CD4-positive, alpha-beta T cell (primary cell): ENCODE measurements around the gene DCLRE1B. TPM values are rescaled to one million over a fixed set of nuclear protein-coding genes. Genes with fewer than 3 reads are reported as not detected.

Experiments
- ATAC-seq: fragments of 200-7000 bp; cut with Tn5 transposase; one replicate; pipeline ENCODE4 v1.10.0; 2022; ENCODE audit warnings: mild to moderate bottlenecking; ENCODE audit not compliant: poor library complexity
- CTCF ChIA-PET: fragments of 350-600 bp; sonication (Branson Sonifier 250); formaldehyde crosslinking; loops from one replicate; lab custom pipeline; 2021; ENCODE audit warnings: antibody characterized with exemption, inconsistent platforms; lab: Charles Lee
- POLR2A ChIA-PET: fragments of 350-600 bp; sonication (Branson Sonifier 250); formaldehyde crosslinking; loops from one replicate; lab custom pipeline; 2021; ENCODE audit warnings: antibody characterized with exemption, inconsistent platforms; lab: Charles Lee
- DNase-seq, 14 experiments: peaks; one replicate each; pipeline ENCODE4 v3.0.0-alpha.2; 2013 to 2020; ENCODE audit warnings: mixed read lengths in 2 of 14
- H3K27ac ChIP-seq, 2 donors: one replicate each; pipeline versions ENCODE4 v1.5.1 to v1.7.0; 2013; ENCODE audit warnings: low read length in 2 of 2, low read depth in 1 of 2, mild to moderate bottlenecking in 1 of 2
- H3K27me3 ChIP-seq, 2 experiments: 1 replicate in 1 of 2; 2 replicates in 1 of 2; pipeline versions ENCODE4 v1.6.1 to v1.7.0; 2013; ENCODE audit warnings: low read length in 2 of 2, control low read depth in 1 of 2, mild to moderate bottlenecking in 1 of 2, moderate library complexity in 1 of 2; ENCODE audit not compliant: insufficient read depth in 2 of 2, control insufficient read depth in 1 of 2
- H3K36me3 ChIP-seq: one replicate; pipeline ENCODE4 v1.6.1; 2013; ENCODE audit warnings: low read length, control low read depth; ENCODE audit not compliant: insufficient read depth
- H3K4me1 ChIP-seq: one replicate; pipeline ENCODE4 v1.6.1; 2013; ENCODE audit warnings: low read length, control low read depth; ENCODE audit not compliant: insufficient read depth
- H3K4me3 ChIP-seq: one replicate; pipeline ENCODE4 v1.5.1; 2013; ENCODE audit warnings: mild to moderate bottlenecking, low read length, moderate library complexity
- H3K9me3 ChIP-seq, 2 experiments: 1 replicate in 1 of 2; 2 replicates in 1 of 2; pipeline versions ENCODE4 v1.6.1 to v1.7.0; 2013; ENCODE audit warnings: low read length in 2 of 2, mild to moderate bottlenecking in 2 of 2, control low read depth in 1 of 2, moderate library complexity in 1 of 2; ENCODE audit not compliant: control insufficient read depth in 1 of 2, insufficient read depth in 1 of 2
- H3K27ac Mint-ChIP-seq: one replicate; pipeline ENCODE4 v1.8.0; 2020; ENCODE audit warnings: mixed read lengths
- H3K27me3 Mint-ChIP-seq: one replicate; pipeline ENCODE4 v1.8.0; 2021; ENCODE audit warnings: mixed read lengths
- H3K36me3 Mint-ChIP-seq: one replicate; pipeline ENCODE4 v1.8.0; 2021; ENCODE audit warnings: low read depth, mixed read lengths
- H3K4me1 Mint-ChIP-seq: one replicate; pipeline ENCODE4 v1.8.0; 2021; ENCODE audit warnings: low read depth, mixed read lengths
- H3K4me3 Mint-ChIP-seq: one replicate; pipeline ENCODE4 v1.8.0; 2020; ENCODE audit warnings: mild to moderate bottlenecking, mixed read lengths
- H3K9me3 Mint-ChIP-seq: one replicate; pipeline ENCODE4 v1.8.0; 2020; ENCODE audit warnings: mixed read lengths
- intact Hi-C, 2 experiments: fragments of 100-400 bp; cut with DNase I in 1 of 2; cut with micrococcal nuclease in 1 of 2; formaldehyde crosslinking; loops; one replicate each; pipeline versions ENCODE4 v1.15.1 to v1.9.0; 2023 to 2025; cut with DNase I, micrococcal nuclease
- total RNA-seq, 174 experiments: library from RNA in 2 of 174; stranded (reverse) in 2 of 174; gene quantifications; one replicate each; pipeline ENCODE4 v1.2.3 and lab custom pipeline; 2021 to 2026
- TF ChIP-seq, protein P1 (sequence below): fragments of 200-600 bp; IDR thresholded peaks from one replicate; pipeline ENCODE4 v1.8.0; 2022; ENCODE audit warnings: antibody characterized with exemption, mild to moderate bottlenecking

The DCLRE1B gene
- total RNA-seq, 2 experiments from 2014 or later: 6.4 to 6.8 TPM

DNA sequence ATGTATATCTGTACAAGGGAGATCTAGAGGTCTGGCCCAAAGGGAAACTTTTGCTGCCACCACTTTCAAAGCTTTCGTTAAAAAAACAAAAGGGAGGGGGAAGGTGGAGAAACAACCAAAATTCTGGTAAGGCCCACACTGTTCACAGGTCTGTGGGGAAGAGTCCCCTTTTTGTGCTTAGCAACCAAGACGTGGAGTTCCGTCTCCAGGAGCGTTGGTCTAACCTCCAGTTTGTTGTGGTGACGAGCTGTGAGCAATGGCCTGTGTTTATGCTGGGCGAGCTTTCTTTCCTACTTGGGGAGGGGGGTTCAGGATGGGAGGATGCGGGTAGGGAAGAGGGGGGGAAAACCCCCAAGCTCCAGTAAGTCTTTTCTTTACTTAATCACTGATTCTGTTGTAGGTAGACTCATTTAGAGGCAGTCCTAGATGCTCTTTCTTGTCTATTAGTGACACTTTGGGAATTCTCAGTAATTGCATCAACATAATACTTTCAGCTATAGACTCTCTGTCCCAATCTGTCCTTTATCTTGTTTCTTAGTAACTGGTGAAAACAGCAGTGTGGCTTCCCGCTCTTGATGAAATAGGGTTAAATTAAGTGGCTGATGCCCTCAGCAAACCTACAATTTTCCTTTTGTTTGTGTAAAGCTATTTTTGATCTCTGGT, 25.5 kb downstream of the DCLRE1B start:
- Histone ChIP-seq H3K36me3 (no peaks in the 10 kb centered on the region), H3K4me3 (peak overlapping the region; percentile 96), H3K27me3 (no peaks in the 10 kb centered on the region), H3K4me1 (peaks cover 41% of the 10 kb centered on the region), H3K9me3 (no peaks in the 10 kb centered on the region), H3K27ac (peak overlapping the region; percentile 98)
- CTCF ChIA-PET: interaction anchor here (0.7 to 5.7 kb wide), 13 partner anchors 10 to 352 kb away, joined by 3 to 60 read pairs (median 7); partner anchors contain the start of genes AP4B1, DCLRE1B and RSBN1
- TF ChIP-seq, protein P1, sequence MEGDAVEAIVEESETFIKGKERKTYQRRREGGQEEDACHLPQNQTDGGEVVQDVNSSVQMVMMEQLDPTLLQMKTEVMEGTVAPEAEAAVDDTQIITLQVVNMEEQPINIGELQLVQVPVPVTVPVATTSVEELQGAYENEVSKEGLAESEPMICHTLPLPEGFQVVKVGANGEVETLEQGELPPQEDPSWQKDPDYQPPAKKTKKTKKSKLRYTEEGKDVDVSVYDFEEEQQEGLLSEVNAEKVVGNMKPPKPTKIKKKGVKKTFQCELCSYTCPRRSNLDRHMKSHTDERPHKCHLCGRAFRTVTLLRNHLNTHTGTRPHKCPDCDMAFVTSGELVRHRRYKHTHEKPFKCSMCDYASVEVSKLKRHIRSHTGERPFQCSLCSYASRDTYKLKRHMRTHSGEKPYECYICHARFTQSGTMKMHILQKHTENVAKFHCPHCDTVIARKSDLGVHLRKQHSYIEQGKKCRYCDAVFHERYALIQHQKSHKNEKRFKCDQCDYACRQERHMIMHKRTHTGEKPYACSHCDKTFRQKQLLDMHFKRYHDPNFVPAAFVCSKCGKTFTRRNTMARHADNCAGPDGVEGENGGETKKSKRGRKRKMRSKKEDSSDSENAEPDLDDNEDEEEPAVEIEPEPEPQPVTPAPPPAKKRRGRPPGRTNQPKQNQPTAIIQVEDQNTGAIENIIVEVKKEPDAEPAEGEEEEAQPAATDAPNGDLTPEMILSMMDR: no peak
- ATAC-seq (peak; percentile 31), DNase-seq (peak; percentile 22 to 96 (median 60))
- Mint-ChIP-seq H3K9me3 (no peaks in the 10 kb centered on the region), H3K27me3 (no peaks in the 10 kb centered on the region), H3K36me3 (peaks cover 38% of the 10 kb centered on the region), H3K4me1 (peaks cover 68% of the 10 kb centered on the region), H3K4me3 (peak overlapping the region; percentile 92), H3K27ac (peak overlapping the region; percentile 100)
- intact Hi-C loops: loop anchor here (1.0 to 5.0 kb wide), 5 partner anchors 10 to 118 kb away; partner anchors contain the start of genes PTPN22 (in 2 of the 2) and RSBN1 (in 1 of the 2)
- POLR2A ChIA-PET: interaction anchor here (0.6 to 10.1 kb wide), 27 partner anchors 9 to 1312 kb away, joined by 3 to 256 read pairs (median 4); partner anchors contain the start of genes AP4B1, DCLRE1B, NRAS and OLFML3

GRCh38 chr1:113931451-113931851, 26.3 kb downstream of the DCLRE1B start:
- peak overlapping the region; percentile 98 for H3K27ac ChIP-seq
- TF ChIP-seq, protein P1: no peak
- Mint-ChIP-seq H3K27me3 (no peaks in the 10 kb centered on the region), H3K4me1 (peaks cover 74% of the 10 kb centered on the region), H3K27ac (peak overlapping the region; percentile 100), H3K9me3 (no peaks in the 10 kb centered on the region), H3K4me3 (peak overlapping the region; percentile 92), H3K36me3 (peaks cover 38% of the 10 kb centered on the region)
- H3K4me1 ChIP-seq: peaks cover 47% of the 10 kb centered on the region
- CTCF ChIA-PET: interaction anchor here (0.6 to 5.7 kb wide), 8 partner anchors 9 to 351 kb away, joined by 3 to 60 read pairs (median 12); partner anchors contain the start of genes AP4B1, DCLRE1B and RSBN1
- H3K9me3 ChIP-seq: no peaks in the 10 kb centered on the region
- ATAC-seq: peak; percentile 5
- no peaks in the 10 kb centered on the region for H3K27me3 ChIP-seq
- no peaks in the 10 kb centered on the region for H3K36me3 ChIP-seq
- DNase-seq: peak in 3 of 14 experiments; percentile 63 to 76 (median 72)
- peak overlapping the region; percentile 96 for H3K4me3 ChIP-seq
- POLR2A ChIA-PET: interaction anchor here (0.6 to 10.1 kb wide), 18 partner anchors 8 to 919 kb away, joined by 3 to 256 read pairs (median 4); partner anchors contain the start of genes AP4B1, DCLRE1B, NRAS and PHTF1
- intact Hi-C loops: loop anchor here (1.0 to 5.0 kb wide), 3 partner anchors 9 to 59 kb away; partner anchors contain the start of gene PTPN22 (in 1 of the 2)

GRCh38 chr1:113934006-113934405, 28.9 kb downstream of the DCLRE1B start:
- Histone ChIP-seq H3K36me3 (no peaks in the 10 kb centered on the region), H3K27me3 (no peaks in the 10 kb centered on the region), H3K9me3 (no peaks in the 10 kb centered on the region), H3K4me3 (no peak overlapping the region), H3K27ac (peak overlapping the region in 1 of 2 donors; percentile 98), H3K4me1 (peaks cover 55% of the 10 kb centered on the region)
- CTCF ChIA-PET: interaction anchor here (1.0 kb wide), 1 partner anchor 30 kb away, joined by 4 read pairs; no protein-coding TSS in a partner anchor
- DNase-seq (no peak), ATAC-seq (no peak)
- intact Hi-C loops: loop anchor here in 1 of 2 experiments (5.0 kb wide), 1 partner anchor 62 kb away; the partner anchor contains the start of gene PTPN22
- POLR2A ChIA-PET: interaction anchor here (0.6 to 10.1 kb wide), 4 partner anchors 16 to 122 kb away, joined by 3 to 245 read pairs (median 4); partner anchors contain the start of gene RSBN1
- Mint-ChIP-seq H3K27ac (peak overlapping the region; percentile 100), H3K4me1 (peaks cover 81% of the 10 kb centered on the region), H3K36me3 (peaks cover 41% of the 10 kb centered on the region), H3K27me3 (no peaks in the 10 kb centered on the region), H3K9me3 (no peaks in the 10 kb centered on the region), H3K4me3 (peak overlapping the region; percentile 70)
- TF ChIP-seq, protein P1: no peak
